Fibroblast of skin of left biceps (primary cell): ENCODE data around the gene B4GALNT2.
A peak's percentile ranks its signal among the peaks of the same experiment; 100 is the strongest.
"Not testable (repeated sequence)": the region's sequence is repeated elsewhere in the genome, so short reads cannot be mapped to it uniquely, and the experiment has no call there.

Source experiments
- DNase-seq, 2 experiments: peaks; one replicate each; pipeline ENCODE4 v3.0.0-alpha.2; 2013; ENCODE audit warnings: low read depth in 2 of 2

B4GALNT2 gene

GRCh38 chr17:49132699-49133364 is at the start of gene B4GALNT2:
B4GALNT2 (plus strand) TSS chr17:49132769; CDS start chr17:49132793, 24 bp downstream.
- DNase-seq = no peak

GRCh38 chr17:49085046-49085445 is 47.5 kb upstream of the B4GALNT2 start:
- DNase-seq = not testable (repeated sequence)

GRCh38 chr17:49085565-49086315 is 46.8 kb upstream of the B4GALNT2 start:
- no peak for DNase-seq

GRCh38 chr17:49086316-49086605 is 46.3 kb upstream of the B4GALNT2 start:
- DNase-seq = no peak

GRCh38 chr17:49086649-49087048 is 45.9 kb upstream of the B4GALNT2 start:
- DNase-seq = no peak

GRCh38 chr17:49089094-49089493 is 43.5 kb upstream of the B4GALNT2 start:
- DNase-seq = no peak

- no peak for DNase-seq
Observed at GRCh38 chr17:49090878-49091594, 41.5 kb upstream of the B4GALNT2 start.

- DNase-seq = no peak
Observed at GRCh38 chr17:49093131-49093530, 39.4 kb upstream of the B4GALNT2 start.

- DNase-seq = no peak
Observed at GRCh38 chr17:49100601-49101000, 32.0 kb upstream of the B4GALNT2 start.

GRCh38 chr17:49101054-49101534 is 31.5 kb upstream of the B4GALNT2 start:
- no peak for DNase-seq

- DNase-seq = not testable (repeated sequence)
Observed at GRCh38 chr17:49103360-49103759, 29.2 kb upstream of the B4GALNT2 start.

- DNase-seq = no peak
Observed at GRCh38 chr17:49104511-49105074, 28.0 kb upstream of the B4GALNT2 start.

- no peak for DNase-seq
Observed at GRCh38 chr17:49106321-49107210, 26.0 kb upstream of the B4GALNT2 start.

- DNase-seq = no peak
Observed at GRCh38 chr17:49107211-49107557, 25.4 kb upstream of the B4GALNT2 start.

GRCh38 chr17:49108318-49108717 is 24.3 kb upstream of the B4GALNT2 start:
- peak in 1 of 2 experiments; percentile 6 for DNase-seq

- DNase-seq = no peak
Observed at GRCh38 chr17:49110509-49110908, 22.1 kb upstream of the B4GALNT2 start.

GRCh38 chr17:49111934-49112333 is 20.6 kb upstream of the B4GALNT2 start:
- no peak for DNase-seq

GRCh38 chr17:49112936-49113335 is 19.6 kb upstream of the B4GALNT2 start:
- DNase-seq = no peak

GRCh38 chr17:49114703-49115102 is 17.9 kb upstream of the B4GALNT2 start:
- DNase-seq = no peak

GRCh38 chr17:49117587-49118230 is 14.9 kb upstream of the B4GALNT2 start:
- DNase-seq = no peak

GRCh38 chr17:49120166-49120565 is 12.4 kb upstream of the B4GALNT2 start:
- DNase-seq = no peak
